Loucy (cell line): Measurements from ENCODE around the gene KCNMB2.

Experiments
- H2AFZ ChIP-seq: fragments of 200-600 bp; sonication (generic); 2 replicates; pipeline ENCODE4 v1.6.0; 2016; ENCODE audit warnings: antibody characterized with exemption, mild to moderate bottlenecking, low read length, moderate library complexity
- H3F3A ChIP-seq: fragments of 200-600 bp; 2 replicates; pipeline ENCODE4 v1.6.0; 2016; ENCODE audit warnings: antibody characterized with exemption, low read depth, mild to moderate bottlenecking
- H3K27me3 ChIP-seq: fragments of 200-600 bp; sonication (generic); 2 replicates; pipeline ENCODE4 v1.6.1; 2014; ENCODE audit warnings: low read length, mild to moderate bottlenecking; ENCODE audit not compliant: insufficient read depth, poor library complexity, severe bottlenecking
- H3K36me3 ChIP-seq: fragments of 200-600 bp; sonication (generic); 2 replicates; pipeline ENCODE4 v1.6.1; 2016; ENCODE audit warnings: low read length; ENCODE audit not compliant: insufficient read depth
- H3K4me1 ChIP-seq: fragments of 200-600 bp; sonication (generic); 2 replicates; pipeline ENCODE4 v1.5.1; 2014; ENCODE audit warnings: low read length, mild to moderate bottlenecking; ENCODE audit not compliant: insufficient read depth, poor library complexity, severe bottlenecking
- H3K4me2 ChIP-seq: fragments of 200-600 bp; sonication (generic); 2 replicates; pipeline ENCODE4 v1.6.0; 2014; ENCODE audit warnings: antibody characterized with exemption, low read length, low read depth, mild to moderate bottlenecking; ENCODE audit not compliant: poor library complexity, severe bottlenecking
- H3K4me3 ChIP-seq: fragments of 200-600 bp; sonication (generic); 2 replicates; pipeline ENCODE4 v1.5.1; 2014; ENCODE audit warnings: low read length, mild to moderate bottlenecking, mixed read lengths; ENCODE audit not compliant: poor library complexity, severe bottlenecking
- H3K79me2 ChIP-seq: fragments of 200-600 bp; sonication (generic); 2 replicates; pipeline ENCODE4 v1.6.1; 2014; ENCODE audit warnings: low read length; ENCODE audit not compliant: insufficient read depth
- H3K9ac ChIP-seq: fragments of 200-600 bp; sonication (generic); 2 replicates; pipeline ENCODE4 v1.6.0; 2014; ENCODE audit warnings: mild to moderate bottlenecking, low read depth, low read length, moderate library complexity; ENCODE audit not compliant: poor library complexity, severe bottlenecking
- H3K9me2 ChIP-seq: fragments of 200-600 bp; sonication (generic); replicated peaks from 2 replicates; pipeline ENCODE4 v1.6.1; 2016; ENCODE audit warnings: low read depth, low read length, mixed read lengths
- H3K9me3 ChIP-seq: fragments of 200-600 bp; sonication (generic); 2 replicates; pipeline ENCODE4 v1.6.1; 2014; ENCODE audit warnings: mild to moderate bottlenecking, antibody characterized with exemption, low read length, low read depth; ENCODE audit not compliant: insufficient read depth
- H4K20me1 ChIP-seq: fragments of 200-600 bp; sonication (generic); 2 replicates; pipeline ENCODE4 v1.6.0; 2014; ENCODE audit warnings: antibody characterized with exemption, low read length, mild to moderate bottlenecking; ENCODE audit not compliant: insufficient read depth, poor library complexity, severe bottlenecking
- EZH2phosphoT487 ChIP-seq: fragments of 200-600 bp; IDR thresholded peaks from 2 replicates; pipeline ENCODE4 v1.6.1; 2018; ENCODE audit warnings: antibody characterized with exemption, mild to moderate bottlenecking, moderate library complexity, borderline replicate concordance
- TF ChIP-seq, protein P1 (sequence below): fragments of 200-600 bp; sonication (generic); conservative IDR thresholded peaks from 2 replicates; pipeline ENCODE4 v1.5.1; 2014; ENCODE audit warnings: mild to moderate bottlenecking, antibody characterized with exemption, low read length

KCNMB2 gene

DNA sequence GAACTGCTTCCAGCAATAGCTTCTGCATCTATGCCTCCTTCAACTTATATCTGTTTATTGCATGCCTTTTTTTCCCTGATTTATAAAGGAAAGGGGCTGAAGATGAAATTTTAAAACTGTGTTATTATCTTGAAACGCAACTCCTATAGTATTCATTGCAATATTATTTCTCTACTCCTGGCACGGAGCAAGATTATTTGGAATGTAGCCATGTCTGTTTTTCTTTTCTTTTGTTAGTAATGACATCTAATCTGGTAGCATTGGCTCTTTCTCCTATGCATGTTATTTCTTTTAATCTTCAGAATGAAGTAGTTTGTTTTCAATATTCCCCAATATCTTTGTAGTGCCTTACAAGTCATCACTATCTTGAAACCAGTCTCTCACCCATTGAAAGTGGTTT is 33.6 kb downstream of the KCNMB2 start:
- H3K79me2 ChIP-seq: no peaks in the 10 kb centered on the region
- H3K9me3 ChIP-seq: no peaks in the 10 kb centered on the region
- TF ChIP-seq EZH2phosphoT487: no peak
- TF ChIP-seq, protein P1, sequence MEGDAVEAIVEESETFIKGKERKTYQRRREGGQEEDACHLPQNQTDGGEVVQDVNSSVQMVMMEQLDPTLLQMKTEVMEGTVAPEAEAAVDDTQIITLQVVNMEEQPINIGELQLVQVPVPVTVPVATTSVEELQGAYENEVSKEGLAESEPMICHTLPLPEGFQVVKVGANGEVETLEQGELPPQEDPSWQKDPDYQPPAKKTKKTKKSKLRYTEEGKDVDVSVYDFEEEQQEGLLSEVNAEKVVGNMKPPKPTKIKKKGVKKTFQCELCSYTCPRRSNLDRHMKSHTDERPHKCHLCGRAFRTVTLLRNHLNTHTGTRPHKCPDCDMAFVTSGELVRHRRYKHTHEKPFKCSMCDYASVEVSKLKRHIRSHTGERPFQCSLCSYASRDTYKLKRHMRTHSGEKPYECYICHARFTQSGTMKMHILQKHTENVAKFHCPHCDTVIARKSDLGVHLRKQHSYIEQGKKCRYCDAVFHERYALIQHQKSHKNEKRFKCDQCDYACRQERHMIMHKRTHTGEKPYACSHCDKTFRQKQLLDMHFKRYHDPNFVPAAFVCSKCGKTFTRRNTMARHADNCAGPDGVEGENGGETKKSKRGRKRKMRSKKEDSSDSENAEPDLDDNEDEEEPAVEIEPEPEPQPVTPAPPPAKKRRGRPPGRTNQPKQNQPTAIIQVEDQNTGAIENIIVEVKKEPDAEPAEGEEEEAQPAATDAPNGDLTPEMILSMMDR: no peak
- no peaks in the 10 kb centered on the region for H3K9me2 ChIP-seq
- no peak overlapping the region for H2AFZ ChIP-seq
- no peak overlapping the region for H3K4me2 ChIP-seq
- no peaks in the 10 kb centered on the region for H3F3A ChIP-seq
- no peaks in the 10 kb centered on the region for H3K4me1 ChIP-seq
- no peak overlapping the region for H3K9ac ChIP-seq
- H3K4me3 ChIP-seq: no peak overlapping the region
- H3K27me3 ChIP-seq: no peaks in the 10 kb centered on the region
- no peaks in the 10 kb centered on the region for H3K36me3 ChIP-seq
- no peaks in the 10 kb centered on the region for H4K20me1 ChIP-seq

DNA sequence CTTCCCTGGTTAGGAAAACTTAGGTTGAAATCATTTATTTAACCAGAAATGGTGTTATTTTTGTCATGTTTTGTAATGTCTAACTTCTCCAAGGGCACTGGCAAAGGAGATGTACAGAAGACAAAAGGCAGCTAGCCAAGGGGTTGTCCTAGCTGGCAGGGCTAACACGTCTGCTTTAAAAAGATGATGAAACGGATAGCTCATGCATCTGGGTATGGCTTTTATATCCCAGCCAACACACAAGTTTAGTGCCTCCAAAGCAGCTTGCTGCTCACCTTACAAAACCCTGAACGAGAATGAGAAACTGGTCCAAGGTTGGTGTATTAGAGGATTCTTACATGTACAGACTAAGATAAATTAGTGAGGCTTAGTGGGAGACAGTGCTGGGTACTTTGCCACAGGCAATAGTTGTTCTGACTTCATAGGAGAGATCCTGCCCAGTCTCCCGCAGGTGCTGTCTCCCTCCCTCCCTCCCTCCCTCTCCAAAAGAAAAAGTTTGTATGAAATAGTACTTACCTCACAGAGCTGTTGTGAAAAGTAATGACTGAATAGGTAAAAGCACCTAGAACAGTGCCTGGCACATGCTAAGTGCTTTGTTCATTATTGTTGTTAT is 47.8 kb downstream of the KCNMB2 start:
- Histone ChIP-seq H3K79me2 (no peaks in the 10 kb centered on the region), H3K9ac (no peak overlapping the region), H4K20me1 (no peaks in the 10 kb centered on the region), H3F3A (no peaks in the 10 kb centered on the region), H3K27me3 (no peaks in the 10 kb centered on the region), H3K9me2 (no peaks in the 10 kb centered on the region), H3K4me3 (no peak overlapping the region), H2AFZ (no peak overlapping the region), H3K36me3 (no peaks in the 10 kb centered on the region), H3K4me1 (no peaks in the 10 kb centered on the region), H3K4me2 (no peak overlapping the region), H3K9me3 (no peaks in the 10 kb centered on the region)
- TF ChIP-seq EZH2phosphoT487: no peak
- TF ChIP-seq, protein P1: no peak

DNA sequence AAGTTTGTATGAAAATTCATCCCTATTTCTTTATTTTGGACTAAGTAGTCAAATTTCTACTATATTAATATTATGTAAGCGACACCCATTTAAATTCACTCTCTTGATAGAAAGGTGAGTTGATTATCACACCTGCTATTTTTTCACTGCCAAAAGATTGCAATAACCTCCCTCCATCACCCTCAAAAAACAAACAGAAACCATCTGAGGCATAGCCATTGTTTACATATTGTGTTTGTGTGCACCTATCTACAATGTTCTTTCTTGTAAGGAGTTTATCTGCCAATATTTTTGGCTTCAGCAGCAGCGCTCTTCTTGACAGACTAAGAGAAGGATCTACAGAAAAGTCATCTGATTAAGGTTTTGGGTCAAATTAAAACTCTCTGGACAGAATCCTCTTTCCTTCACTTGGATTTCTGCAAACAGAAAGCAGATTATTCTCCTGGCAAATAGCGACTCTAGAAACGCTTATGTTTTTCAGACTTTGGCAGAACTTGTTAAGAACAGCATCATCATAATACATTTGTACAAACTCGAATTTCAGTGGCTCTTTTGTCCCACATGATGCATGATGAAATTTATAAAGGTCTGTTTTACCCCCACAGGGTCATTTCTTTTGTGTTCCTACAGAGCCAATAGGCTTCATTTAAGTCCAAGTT is 48.6 kb downstream of the KCNMB2 start:
- Histone ChIP-seq H3K9me2 (no peaks in the 10 kb centered on the region), H3F3A (no peaks in the 10 kb centered on the region), H3K9ac (no peak overlapping the region), H3K79me2 (no peaks in the 10 kb centered on the region), H2AFZ (no peak overlapping the region), H3K4me2 (no peak overlapping the region), H3K36me3 (no peaks in the 10 kb centered on the region), H3K4me3 (no peak overlapping the region), H3K27me3 (no peaks in the 10 kb centered on the region), H3K9me3 (no peaks in the 10 kb centered on the region), H3K4me1 (no peaks in the 10 kb centered on the region), H4K20me1 (no peaks in the 10 kb centered on the region)
- TF ChIP-seq, protein P1: no peak
- no peak for TF ChIP-seq EZH2phosphoT487
